ENCODE measurements around the gene RNF25. TPM values are rescaled to one million over a fixed set of nuclear protein-coding genes. Genes with fewer than 3 reads are reported as not detected.

The RNF25 gene
- total and polyA plus RNA-seq, 2 of the 4 experiments (the other 2 are of a cell fraction) = 56.5 to 78.1 TPM

GRCh38 chr2:218680061-218680460 is 8.3 kb upstream of the RNF25 start:
- no peak overlapping the region for H4K8ac ChIP-seq (ENCODE audit: low read depth in 2 of 2, low read length in 2 of 2)
- no peaks in the 10 kb centered on the region for H3K9me1 ChIP-seq (ENCODE audit: insufficient read depth, low read length)
- no peak overlapping the region for H2BK5ac ChIP-seq (ENCODE audit: low read depth, low read length, poor library complexity, severe bottlenecking)
- H3K23ac ChIP-seq (ENCODE audit: low read depth, low read length) = no peak overlapping the region
- intact Hi-C loops (cut with micrococcal nuclease) (no loop called here), in situ Hi-C loops (cut with MboI; ENCODE audit: low sequenced_read_pairs) (loop anchor here (10.0 kb wide), 1 partner anchor 165 kb away; no protein-coding TSS in a partner anchor), dilution Hi-C loops (cut with HindIII; ENCODE audit: low sequenced_read_pairs, unreplicated experiment) (no loop called here)
- H2AFZ ChIP-seq (replicated peaks; ENCODE audit: low read length, poor library complexity) = no peak overlapping the region
- no peak overlapping the region for H3K27ac ChIP-seq (ENCODE audit: insufficient read depth, low read length)
- no peaks in the 10 kb centered on the region for H3K4me1 ChIP-seq (ENCODE audit: control insufficient read depth, insufficient read depth, low read length)
- H2BK20ac ChIP-seq (ENCODE audit: low read depth, low read length) = no peak overlapping the region
- DNase-seq = no peak
- POLR2A ChIA-PET (ENCODE audit: unreplicated experiment) = no interaction called here
- no peak overlapping the region for H3K56ac ChIP-seq (ENCODE audit: extremely low read depth, insufficient read depth, low read length)
- H3K9me3 ChIP-seq (ENCODE audit: control insufficient read depth, insufficient read depth, low read length) = no peaks in the 10 kb centered on the region
- no peak overlapping the region for H3K14ac ChIP-seq (replicated peaks; ENCODE audit: low read depth, low read length)
- no peak for TF ChIP-seq RCOR1 (IDR thresholded peaks at IDR 0.05; ENCODE audit: insufficient replicate concordance, low read length)
- no peak for TF ChIP-seq FOS (IDR thresholded peaks at IDR 0.05; ENCODE audit: low read depth, low read length)
- no peak for TF ChIP-seq SMC3 (IDR thresholded peaks at IDR 0.05; ENCODE audit: low read depth, low read length)
- TF ChIP-seq MAZ (IDR thresholded peaks at IDR 0.05; ENCODE audit: borderline replicate concordance, low read depth, low read length) = no peak
- TF ChIP-seq USF2 (IDR thresholded peaks at IDR 0.05; ENCODE audit: low read depth, low read length) = no peak
- TF ChIP-seq RAD21 (IDR thresholded peaks at IDR 0.05; ENCODE audit: low read length) = no peak
- no peak for TF ChIP-seq POLR2A (IDR thresholded peaks at IDR 0.05; ENCODE audit: low read depth, low read length)
- no peak for TF ChIP-seq NFE2L2 (IDR thresholded peaks at IDR 0.05; ENCODE audit: low read depth, low read length)
- no peak for TF ChIP-seq MXI1 (IDR thresholded peaks at IDR 0.05; ENCODE audit: borderline replicate concordance, low read depth, low read length)
- TF ChIP-seq MAFK (IDR thresholded peaks at IDR 0.05; ENCODE audit: low read depth, low read length) = no peak
- no peak for TF ChIP-seq CHD1 (IDR thresholded peaks at IDR 0.05; ENCODE audit: low read depth, low read length)
- ATAC-seq (ENCODE audit: low read depth) = no peak
- H2AK9ac ChIP-seq (replicated peaks; ENCODE audit: low read depth, low read length, poor library complexity) = no peak overlapping the region
- BruUV-seq (replicated peaks) = no TSS peak
- H2AK5ac ChIP-seq (ENCODE audit: low read depth, low read length) = no peak overlapping the region
- H3K36me3 ChIP-seq (ENCODE audit: control insufficient read depth, insufficient read depth, low read length) = peaks cover 25% of the 10 kb centered on the region
- H3K9ac ChIP-seq (ENCODE audit: low read depth, low read length) = no peak overlapping the region
- CTCF ChIA-PET = no interaction called here
- no peaks in the 10 kb centered on the region for H4K20me1 ChIP-seq (ENCODE audit: insufficient read depth, low read length)
- H3K18ac ChIP-seq (ENCODE audit: low read depth, low read length) = no peak overlapping the region
- no peak overlapping the region for H2BK120ac ChIP-seq (ENCODE audit: low read depth, low read length)
- no peaks in the 10 kb centered on the region for H3K79me1 ChIP-seq (ENCODE audit: low read depth in 1 of 2, low read length in 2 of 2)
- no peak overlapping the region for H3K4me2 ChIP-seq (ENCODE audit: low read depth, low read length)
- no peak overlapping the region for H3K4ac ChIP-seq (ENCODE audit: low read depth, low read length)
- no peaks in the 10 kb centered on the region for H3K27me3 ChIP-seq (ENCODE audit: control insufficient read depth, insufficient read depth, low read length)
- no CpG with 5 or more reads among the region's 3 CpGs for WGBS, 2 experiments (ENCODE audit: extremely low coverage in 2 of 2, insufficient read length in 1 of 2)
- H4K5ac ChIP-seq (ENCODE audit: low read depth, low read length) = no peak overlapping the region
- H3K4me3 ChIP-seq (ENCODE audit: insufficient read depth, low read depth, low read length) = no peak overlapping the region
- H2BK15ac ChIP-seq (ENCODE audit: low read depth, low read length) = no peak overlapping the region
- no peak overlapping the region for H4K91ac ChIP-seq (ENCODE audit: insufficient read depth, low read depth, low read length)
